ENCODE results near the gene GALNT10. TPM values are rescaled to one million over a fixed set of nuclear protein-coding genes. Genes with fewer than 3 reads are reported as not detected.

The GALNT10 gene
- total and polyA plus RNA-seq, 2 experiments from 2014 or later = 3.2 to 12.9 TPM

- H3K4me1 ChIP-seq (ENCODE audit: insufficient read depth) = peaks cover 49% of the 10 kb centered on the region
- DNase-seq (ENCODE audit: low spot score) = peak; percentile 68
- no peaks in the 10 kb centered on the region for H3K36me3 Mint-ChIP-seq (ENCODE audit: low read depth)
Observed at GRCh38 chr5:154166901-154167791, 23.4 kb upstream of the GALNT10 start.

More at GRCh38 chr5:154166901-154167791, 23.4 kb upstream of the GALNT10 start:
- peak; percentile 59 for ATAC-seq
- Histone ChIP-seq H3K27me3 (ENCODE audit: insufficient read depth) (no peaks in the 10 kb centered on the region), H3K4me2 (peak overlapping the region; percentile 46), H3K4me3 (peak overlapping the region; percentile 1; the same call in 1 of the 2 replicates), H3K79me2 (replicated peaks; ENCODE audit: insufficient read depth) (no peaks in the 10 kb centered on the region), H2AFZ (peak overlapping the region; percentile 0; the same call in 1 of the 2 replicates), H3F3A (replicated peaks; ENCODE audit: low read depth) (no peaks in the 10 kb centered on the region), H3K27ac (ENCODE audit: low read depth) (peak overlapping the region; percentile 60), H3K36me3 (ENCODE audit: insufficient read depth) (no peaks in the 10 kb centered on the region), H4K20me1 (replicated peaks; ENCODE audit: insufficient read depth) (no peaks in the 10 kb centered on the region), H3K9me2 (ENCODE audit: insufficient read depth) (no peaks in the 10 kb centered on the region)
- peaks cover 17% of the 10 kb centered on the region for H3K27me3 Mint-ChIP-seq (ENCODE audit: insufficient read depth, low read depth, poor library complexity)
- TF ChIP-seq STAT1 (IDR thresholded peaks at IDR 0.05; ENCODE audit: unreplicated experiment) (no peak), EZH2 (IDR thresholded peaks at IDR 0.05; ENCODE audit: low read depth, unreplicated experiment) (no peak), CREB1 (CRISPR knock-in tag; IDR thresholded peaks at IDR 0.05; ENCODE audit: low read depth) (peak; percentile 53; the same call in 1 of the 2 replicates), ZNF331 (CRISPR knock-in tag; IDR thresholded peaks at IDR 0.05; ENCODE audit: low read depth) (no peak), NANOG (IDR thresholded peaks at IDR 0.05; ENCODE audit: borderline replicate concordance) (peak; percentile 7; the same call in 1 of the 2 replicates), POLR2AphosphoS5 (IDR thresholded peaks at IDR 0.05; ENCODE audit: low read depth) (no peak), EZH2phosphoT487 (IDR thresholded peaks at IDR 0.05; ENCODE audit: unreplicated experiment) (no peak)
- TF ChIP-seq, protein P1, sequence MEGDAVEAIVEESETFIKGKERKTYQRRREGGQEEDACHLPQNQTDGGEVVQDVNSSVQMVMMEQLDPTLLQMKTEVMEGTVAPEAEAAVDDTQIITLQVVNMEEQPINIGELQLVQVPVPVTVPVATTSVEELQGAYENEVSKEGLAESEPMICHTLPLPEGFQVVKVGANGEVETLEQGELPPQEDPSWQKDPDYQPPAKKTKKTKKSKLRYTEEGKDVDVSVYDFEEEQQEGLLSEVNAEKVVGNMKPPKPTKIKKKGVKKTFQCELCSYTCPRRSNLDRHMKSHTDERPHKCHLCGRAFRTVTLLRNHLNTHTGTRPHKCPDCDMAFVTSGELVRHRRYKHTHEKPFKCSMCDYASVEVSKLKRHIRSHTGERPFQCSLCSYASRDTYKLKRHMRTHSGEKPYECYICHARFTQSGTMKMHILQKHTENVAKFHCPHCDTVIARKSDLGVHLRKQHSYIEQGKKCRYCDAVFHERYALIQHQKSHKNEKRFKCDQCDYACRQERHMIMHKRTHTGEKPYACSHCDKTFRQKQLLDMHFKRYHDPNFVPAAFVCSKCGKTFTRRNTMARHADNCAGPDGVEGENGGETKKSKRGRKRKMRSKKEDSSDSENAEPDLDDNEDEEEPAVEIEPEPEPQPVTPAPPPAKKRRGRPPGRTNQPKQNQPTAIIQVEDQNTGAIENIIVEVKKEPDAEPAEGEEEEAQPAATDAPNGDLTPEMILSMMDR (conservative IDR thresholded peaks at IDR 0.05; ENCODE audit: low read depth in 2 of 2) = no peak
- TF ChIP-seq, protein P2, sequence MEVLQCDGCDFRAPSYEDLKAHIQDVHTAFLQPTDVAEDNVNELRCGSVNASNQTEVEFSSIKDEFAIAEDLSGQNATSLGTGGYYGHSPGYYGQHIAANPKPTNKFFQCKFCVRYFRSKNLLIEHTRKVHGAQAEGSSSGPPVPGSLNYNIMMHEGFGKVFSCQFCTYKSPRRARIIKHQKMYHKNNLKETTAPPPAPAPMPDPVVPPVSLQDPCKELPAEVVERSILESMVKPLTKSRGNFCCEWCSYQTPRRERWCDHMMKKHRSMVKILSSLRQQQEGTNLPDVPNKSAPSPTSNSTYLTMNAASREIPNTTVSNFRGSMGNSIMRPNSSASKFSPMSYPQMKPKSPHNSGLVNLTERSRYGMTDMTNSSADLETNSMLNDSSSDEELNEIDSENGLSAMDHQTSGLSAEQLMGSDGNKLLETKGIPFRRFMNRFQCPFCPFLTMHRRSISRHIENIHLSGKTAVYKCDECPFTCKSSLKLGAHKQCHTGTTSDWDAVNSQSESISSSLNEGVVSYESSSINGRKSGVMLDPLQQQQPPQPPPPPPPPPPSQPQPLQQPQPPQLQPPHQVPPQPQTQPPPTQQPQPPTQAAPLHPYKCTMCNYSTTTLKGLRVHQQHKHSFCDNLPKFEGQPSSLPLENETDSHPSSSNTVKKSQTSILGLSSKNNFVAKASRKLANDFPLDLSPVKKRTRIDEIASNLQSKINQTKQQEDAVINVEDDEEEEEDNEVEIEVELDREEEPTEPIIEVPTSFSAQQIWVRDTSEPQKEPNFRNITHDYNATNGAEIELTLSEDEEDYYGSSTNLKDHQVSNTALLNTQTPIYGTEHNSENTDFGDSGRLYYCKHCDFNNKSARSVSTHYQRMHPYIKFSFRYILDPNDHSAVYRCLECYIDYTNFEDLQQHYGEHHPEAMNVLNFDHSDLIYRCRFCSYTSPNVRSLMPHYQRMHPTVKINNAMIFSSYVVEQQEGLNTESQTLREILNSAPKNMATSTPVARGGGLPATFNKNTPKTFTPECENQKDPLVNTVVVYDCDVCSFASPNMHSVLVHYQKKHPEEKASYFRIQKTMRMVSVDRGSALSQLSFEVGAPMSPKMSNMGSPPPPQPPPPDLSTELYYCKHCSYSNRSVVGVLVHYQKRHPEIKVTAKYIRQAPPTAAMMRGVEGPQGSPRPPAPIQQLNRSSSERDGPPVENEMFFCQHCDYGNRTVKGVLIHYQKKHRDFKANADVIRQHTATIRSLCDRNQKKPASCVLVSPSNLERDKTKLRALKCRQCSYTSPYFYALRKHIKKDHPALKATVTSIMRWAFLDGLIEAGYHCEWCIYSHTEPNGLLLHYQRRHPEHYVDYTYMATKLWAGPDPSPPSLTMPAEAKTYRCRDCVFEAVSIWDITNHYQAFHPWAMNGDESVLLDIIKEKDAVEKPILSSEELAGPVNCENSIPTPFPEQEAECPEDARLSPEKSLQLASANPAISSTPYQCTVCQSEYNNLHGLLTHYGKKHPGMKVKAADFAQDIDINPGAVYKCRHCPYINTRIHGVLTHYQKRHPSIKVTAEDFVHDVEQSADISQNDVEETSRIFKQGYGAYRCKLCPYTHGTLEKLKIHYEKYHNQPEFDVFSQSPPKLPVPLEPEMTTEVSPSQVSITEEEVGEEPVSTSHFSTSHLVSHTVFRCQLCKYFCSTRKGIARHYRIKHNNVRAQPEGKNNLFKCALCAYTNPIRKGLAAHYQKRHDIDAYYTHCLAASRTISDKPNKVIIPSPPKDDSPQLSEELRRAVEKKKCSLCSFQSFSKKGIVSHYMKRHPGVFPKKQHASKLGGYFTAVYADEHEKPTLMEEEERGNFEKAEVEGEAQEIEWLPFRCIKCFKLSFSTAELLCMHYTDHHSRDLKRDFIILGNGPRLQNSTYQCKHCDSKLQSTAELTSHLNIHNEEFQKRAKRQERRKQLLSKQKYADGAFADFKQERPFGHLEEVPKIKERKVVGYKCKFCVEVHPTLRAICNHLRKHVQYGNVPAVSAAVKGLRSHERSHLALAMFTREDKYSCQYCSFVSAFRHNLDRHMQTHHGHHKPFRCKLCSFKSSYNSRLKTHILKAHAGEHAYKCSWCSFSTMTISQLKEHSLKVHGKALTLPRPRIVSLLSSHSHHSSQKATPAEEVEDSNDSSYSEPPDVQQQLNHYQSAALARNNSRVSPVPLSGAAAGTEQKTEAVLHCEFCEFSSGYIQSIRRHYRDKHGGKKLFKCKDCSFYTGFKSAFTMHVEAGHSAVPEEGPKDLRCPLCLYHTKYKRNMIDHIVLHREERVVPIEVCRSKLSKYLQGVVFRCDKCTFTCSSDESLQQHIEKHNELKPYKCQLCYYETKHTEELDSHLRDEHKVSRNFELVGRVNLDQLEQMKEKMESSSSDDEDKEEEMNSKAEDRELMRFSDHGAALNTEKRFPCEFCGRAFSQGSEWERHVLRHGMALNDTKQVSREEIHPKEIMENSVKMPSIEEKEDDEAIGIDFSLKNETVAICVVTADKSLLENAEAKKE (CRISPR knock-in tag; IDR thresholded peaks at IDR 0.05) = peak; percentile 92
- peak overlapping the region; percentile 88 for H3K27ac Mint-ChIP-seq
- H3K9me3 Mint-ChIP-seq = no peaks in the 10 kb centered on the region
- H3K4me3 Mint-ChIP-seq = peak overlapping the region; percentile 6; the same call in 1 of the 3 replicates
- peaks cover 63% of the 10 kb centered on the region for H3K4me1 Mint-ChIP-seq

All from GM23338 (cell line).